HepG2 (cell line): Measurements from ENCODE around the gene ACACB. TPM values are rescaled to one million over a fixed set of nuclear protein-coding genes. Genes with fewer than 3 reads are reported as not detected.

Experiments
- ELF3 ChIP-seq: IDR thresholded peaks from 2 replicates; pipeline ENCODE4 v1.6.1; 2016; ENCODE audit warnings: missing genetic modification reagents, missing compliant biosample characterization
- KMT2A ChIP-seq: sonication (generic); formaldehyde crosslinking; IDR thresholded peaks from 2 replicates; pipeline ENCODE4 v1.4.0; 2020; ENCODE audit warnings: missing genetic modification reagents
- NBN ChIP-seq: fragments of 450-650 bp; conservative IDR thresholded peaks from 2 replicates; pipeline ENCODE4 v1.6.1; 2017
- NCOA2 ChIP-seq: sonication (generic); formaldehyde crosslinking; IDR thresholded peaks from 2 replicates; pipeline ENCODE4 v1.8.0; 2022; ENCODE audit warnings: inconsistent platforms
- NFIB ChIP-seq: sonication (generic); formaldehyde crosslinking; IDR thresholded peaks from 2 replicates; pipeline ENCODE4 v1.9.0; 2021; ENCODE audit warnings: missing genetic modification reagents, mild to moderate bottlenecking, borderline replicate concordance
- SRY ChIP-seq: sonication (generic); formaldehyde crosslinking; IDR thresholded peaks from 2 replicates; pipeline ENCODE4 v1.8.0; 2022; ENCODE audit warnings: mild to moderate bottlenecking, missing genetic modification reagents
- THYN1 ChIP-seq: sonication (generic); formaldehyde crosslinking; IDR thresholded peaks from 2 replicates; pipeline ENCODE4 v1.8.1; 2023; ENCODE audit warnings: low read depth, mild to moderate bottlenecking, moderate library complexity, missing genetic modification reagents, borderline replicate concordance
- ZMYM3 ChIP-seq: sonication (generic); formaldehyde crosslinking; IDR thresholded peaks from 2 replicates; pipeline ENCODE4 v1.5.1; 2020; ENCODE audit warnings: mild to moderate bottlenecking, missing genetic modification reagents
- ZNF207 ChIP-seq: fragments of 450-650 bp; IDR thresholded peaks from 2 replicates; pipeline ENCODE4 v1.6.1; 2016; ENCODE audit warnings: antibody characterized with exemption, borderline replicate concordance
- ZNF510 ChIP-seq: sonication (generic); formaldehyde crosslinking; IDR thresholded peaks from 2 replicates; pipeline ENCODE4 v1.4.0; 2020; ENCODE audit warnings: low read depth, mild to moderate bottlenecking, missing genetic modification reagents
- polyA plus RNA-seq, 8 experiments: library from polyadenylated mRNA; depleted of rRNA in 3 of 8; stranded (reverse) in 7 of 8; unstranded in 1 of 8; fragments of >200 nt; fragmentation: Illumina TruSeq in 4 of 8; extraction: Trizol in 4 of 8; gene quantifications; 2 replicates each; pipeline versions ENCODE4 v1.2.1 to v1.2.3, GENCODE V29; 2011 to 2016; ENCODE audit warnings: low read depth in 4 of 8, missing spikeins in 1 of 8, mixed read lengths in 1 of 8; ENCODE audit not compliant: insufficient read depth in 1 of 8
- total RNA-seq, 5 experiments: library from RNA; depleted of rRNA; stranded (reverse); fragments of >200 nt; fragmentation: Illumina TruSeq; extraction: Trizol; gene quantifications; 2 replicates each; pipeline ENCODE4 v1.2.3, GENCODE V29; 2016; ENCODE audit warnings: low read depth in 1 of 5
- TF ChIP-seq, protein P1 (sequence below): sonication (generic); formaldehyde crosslinking; IDR thresholded peaks from 2 replicates; pipeline ENCODE4 v1.4.0; 2020; ENCODE audit warnings: missing genetic modification reagents
- TF ChIP-seq, protein P2 (sequence below): sonication (generic); formaldehyde crosslinking; IDR thresholded peaks from 2 replicates; pipeline ENCODE4 v1.4.0; 2020; ENCODE audit warnings: missing genetic modification reagents; ENCODE audit errors: not compliant biosample characterization
- TF ChIP-seq, protein P3 (sequence below): sonication (generic); formaldehyde crosslinking; IDR thresholded peaks from 2 replicates; pipeline ENCODE4 v1.5.0; 2020; ENCODE audit warnings: mild to moderate bottlenecking, missing genetic modification reagents, borderline replicate concordance
- TF ChIP-seq, protein P4 (sequence below): sonication (generic); formaldehyde crosslinking; IDR thresholded peaks from 2 replicates; pipeline ENCODE4 v1.4.0; 2020; ENCODE audit warnings: mild to moderate bottlenecking, missing genetic modification reagents
- TF ChIP-seq, protein P5 (sequence below): sonication (generic); formaldehyde crosslinking; IDR thresholded peaks from 2 replicates; pipeline ENCODE4 v1.4.0; 2020; ENCODE audit warnings: missing genetic modification reagents
- TF ChIP-seq, protein P6 (sequence below): sonication (generic); formaldehyde crosslinking; IDR thresholded peaks from 2 replicates; pipeline ENCODE4 v1.5.1; 2020; ENCODE audit warnings: mild to moderate bottlenecking, missing genetic modification reagents, moderate library complexity

Gene ACACB
- total and polyA plus RNA-seq, 2 of the 13 experiments (the other 11 are each of a cell fraction or from before 2014, with no cell fraction given): 6.2 to 8.6 TPM

DNA sequence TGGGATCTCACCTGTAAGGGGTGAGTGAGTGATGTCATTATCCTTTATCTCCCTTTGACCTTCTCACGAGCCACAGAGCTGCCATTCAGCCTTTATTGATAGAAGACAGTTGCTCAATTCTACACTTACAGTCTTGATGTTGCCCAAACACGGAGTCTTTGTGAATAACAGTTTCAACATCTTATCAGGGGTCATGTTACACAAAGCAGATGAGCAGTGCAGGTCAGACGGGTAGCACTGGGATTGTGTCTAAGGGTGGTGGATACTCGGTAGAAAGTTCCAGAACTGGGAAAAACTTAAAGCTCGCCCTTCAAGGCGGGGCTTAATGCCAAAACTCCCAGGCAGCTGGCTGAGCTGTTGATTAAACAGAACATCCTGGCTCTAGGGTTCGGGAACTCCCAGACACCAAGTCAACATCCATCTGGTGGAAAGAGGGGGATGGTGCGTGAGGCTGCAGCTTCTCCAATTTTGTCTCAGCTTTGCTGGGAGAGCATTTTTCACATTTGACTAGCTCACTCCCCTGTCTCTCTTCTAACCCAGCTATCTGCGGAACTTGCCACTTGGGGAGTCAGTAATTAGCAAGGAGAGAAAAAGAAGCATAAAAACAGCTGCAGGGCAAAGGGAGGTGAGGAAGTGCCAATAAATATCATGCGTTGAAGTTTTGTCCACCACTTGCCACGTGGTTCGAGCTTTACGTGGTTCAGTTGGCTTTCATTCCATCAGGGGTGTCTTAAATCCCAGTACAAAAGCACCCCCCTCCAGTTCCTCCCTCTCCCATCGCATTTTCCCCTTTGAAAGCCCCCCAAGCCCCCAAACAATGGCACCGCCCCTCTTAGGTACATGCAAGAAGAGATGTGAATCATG is 161.7 kb downstream of the ACACB start (continued):
- TF ChIP-seq, protein P1, sequence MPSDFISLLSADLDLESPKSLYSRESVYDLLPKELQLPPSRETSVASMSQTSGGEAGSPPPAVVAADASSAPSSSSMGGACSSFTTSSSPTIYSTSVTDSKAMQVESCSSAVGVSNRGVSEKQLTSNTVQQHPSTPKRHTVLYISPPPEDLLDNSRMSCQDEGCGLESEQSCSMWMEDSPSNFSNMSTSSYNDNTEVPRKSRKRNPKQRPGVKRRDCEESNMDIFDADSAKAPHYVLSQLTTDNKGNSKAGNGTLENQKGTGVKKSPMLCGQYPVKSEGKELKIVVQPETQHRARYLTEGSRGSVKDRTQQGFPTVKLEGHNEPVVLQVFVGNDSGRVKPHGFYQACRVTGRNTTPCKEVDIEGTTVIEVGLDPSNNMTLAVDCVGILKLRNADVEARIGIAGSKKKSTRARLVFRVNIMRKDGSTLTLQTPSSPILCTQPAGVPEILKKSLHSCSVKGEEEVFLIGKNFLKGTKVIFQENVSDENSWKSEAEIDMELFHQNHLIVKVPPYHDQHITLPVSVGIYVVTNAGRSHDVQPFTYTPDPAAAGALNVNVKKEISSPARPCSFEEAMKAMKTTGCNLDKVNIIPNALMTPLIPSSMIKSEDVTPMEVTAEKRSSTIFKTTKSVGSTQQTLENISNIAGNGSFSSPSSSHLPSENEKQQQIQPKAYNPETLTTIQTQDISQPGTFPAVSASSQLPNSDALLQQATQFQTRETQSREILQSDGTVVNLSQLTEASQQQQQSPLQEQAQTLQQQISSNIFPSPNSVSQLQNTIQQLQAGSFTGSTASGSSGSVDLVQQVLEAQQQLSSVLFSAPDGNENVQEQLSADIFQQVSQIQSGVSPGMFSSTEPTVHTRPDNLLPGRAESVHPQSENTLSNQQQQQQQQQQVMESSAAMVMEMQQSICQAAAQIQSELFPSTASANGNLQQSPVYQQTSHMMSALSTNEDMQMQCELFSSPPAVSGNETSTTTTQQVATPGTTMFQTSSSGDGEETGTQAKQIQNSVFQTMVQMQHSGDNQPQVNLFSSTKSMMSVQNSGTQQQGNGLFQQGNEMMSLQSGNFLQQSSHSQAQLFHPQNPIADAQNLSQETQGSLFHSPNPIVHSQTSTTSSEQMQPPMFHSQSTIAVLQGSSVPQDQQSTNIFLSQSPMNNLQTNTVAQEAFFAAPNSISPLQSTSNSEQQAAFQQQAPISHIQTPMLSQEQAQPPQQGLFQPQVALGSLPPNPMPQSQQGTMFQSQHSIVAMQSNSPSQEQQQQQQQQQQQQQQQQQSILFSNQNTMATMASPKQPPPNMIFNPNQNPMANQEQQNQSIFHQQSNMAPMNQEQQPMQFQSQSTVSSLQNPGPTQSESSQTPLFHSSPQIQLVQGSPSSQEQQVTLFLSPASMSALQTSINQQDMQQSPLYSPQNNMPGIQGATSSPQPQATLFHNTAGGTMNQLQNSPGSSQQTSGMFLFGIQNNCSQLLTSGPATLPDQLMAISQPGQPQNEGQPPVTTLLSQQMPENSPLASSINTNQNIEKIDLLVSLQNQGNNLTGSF: no peak
- TF ChIP-seq NBN: no peak
- TF ChIP-seq, protein P2, sequence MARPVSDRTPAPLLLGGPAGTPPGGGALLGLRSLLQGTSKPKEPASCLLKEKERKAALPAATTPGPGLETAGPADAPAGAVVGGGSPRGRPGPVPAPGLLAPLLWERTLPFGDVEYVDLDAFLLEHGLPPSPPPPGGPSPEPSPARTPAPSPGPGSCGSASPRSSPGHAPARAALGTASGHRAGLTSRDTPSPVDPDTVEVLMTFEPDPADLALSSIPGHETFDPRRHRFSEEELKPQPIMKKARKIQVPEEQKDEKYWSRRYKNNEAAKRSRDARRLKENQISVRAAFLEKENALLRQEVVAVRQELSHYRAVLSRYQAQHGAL: no peak
- TF ChIP-seq ELF3 (CRISPR knock-in tag): 0 out of 2 replicates have a peak, but pooled peaks have one; percentile 25
- TF ChIP-seq, protein P3, sequence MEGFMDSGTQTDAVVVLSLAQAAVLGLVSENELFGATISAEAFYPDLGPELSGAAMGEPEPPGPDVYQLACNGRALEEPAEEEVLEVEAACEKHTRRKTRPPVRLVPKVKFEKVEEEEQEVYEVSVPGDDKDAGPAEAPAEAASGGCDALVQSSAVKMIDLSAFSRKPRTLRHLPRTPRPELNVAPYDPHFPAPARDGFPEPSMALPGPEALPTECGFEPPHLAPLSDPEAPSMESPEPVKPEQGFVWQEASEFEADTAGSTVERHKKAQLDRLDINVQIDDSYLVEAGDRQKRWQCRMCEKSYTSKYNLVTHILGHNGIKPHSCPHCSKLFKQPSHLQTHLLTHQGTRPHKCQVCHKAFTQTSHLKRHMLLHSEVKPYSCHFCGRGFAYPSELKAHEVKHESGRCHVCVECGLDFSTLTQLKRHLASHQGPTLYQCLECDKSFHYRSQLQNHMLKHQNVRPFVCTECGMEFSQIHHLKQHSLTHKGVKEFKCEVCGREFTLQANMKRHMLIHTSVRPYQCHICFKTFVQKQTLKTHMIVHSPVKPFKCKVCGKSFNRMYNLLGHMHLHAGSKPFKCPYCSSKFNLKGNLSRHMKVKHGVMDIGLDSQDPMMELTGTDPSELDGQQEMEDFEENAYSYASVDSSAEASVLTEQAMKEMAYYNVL (CRISPR knock-in tag): peak; percentile 74; the same call in 1 of the 2 replicates
- TF ChIP-seq, protein P4, sequence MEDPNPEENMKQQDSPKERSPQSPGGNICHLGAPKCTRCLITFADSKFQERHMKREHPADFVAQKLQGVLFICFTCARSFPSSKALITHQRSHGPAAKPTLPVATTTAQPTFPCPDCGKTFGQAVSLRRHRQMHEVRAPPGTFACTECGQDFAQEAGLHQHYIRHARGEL: no peak
- no peak for TF ChIP-seq ZNF207
- TF ChIP-seq THYN1 (CRISPR knock-in tag): no peak
- TF ChIP-seq ZMYM3 (CRISPR knock-in tag): peak; percentile 68; the same call in 1 of the 2 replicates
- no peak for TF ChIP-seq KMT2A
- TF ChIP-seq ZNF510 (CRISPR knock-in tag): no peak
- TF ChIP-seq, protein P5, sequence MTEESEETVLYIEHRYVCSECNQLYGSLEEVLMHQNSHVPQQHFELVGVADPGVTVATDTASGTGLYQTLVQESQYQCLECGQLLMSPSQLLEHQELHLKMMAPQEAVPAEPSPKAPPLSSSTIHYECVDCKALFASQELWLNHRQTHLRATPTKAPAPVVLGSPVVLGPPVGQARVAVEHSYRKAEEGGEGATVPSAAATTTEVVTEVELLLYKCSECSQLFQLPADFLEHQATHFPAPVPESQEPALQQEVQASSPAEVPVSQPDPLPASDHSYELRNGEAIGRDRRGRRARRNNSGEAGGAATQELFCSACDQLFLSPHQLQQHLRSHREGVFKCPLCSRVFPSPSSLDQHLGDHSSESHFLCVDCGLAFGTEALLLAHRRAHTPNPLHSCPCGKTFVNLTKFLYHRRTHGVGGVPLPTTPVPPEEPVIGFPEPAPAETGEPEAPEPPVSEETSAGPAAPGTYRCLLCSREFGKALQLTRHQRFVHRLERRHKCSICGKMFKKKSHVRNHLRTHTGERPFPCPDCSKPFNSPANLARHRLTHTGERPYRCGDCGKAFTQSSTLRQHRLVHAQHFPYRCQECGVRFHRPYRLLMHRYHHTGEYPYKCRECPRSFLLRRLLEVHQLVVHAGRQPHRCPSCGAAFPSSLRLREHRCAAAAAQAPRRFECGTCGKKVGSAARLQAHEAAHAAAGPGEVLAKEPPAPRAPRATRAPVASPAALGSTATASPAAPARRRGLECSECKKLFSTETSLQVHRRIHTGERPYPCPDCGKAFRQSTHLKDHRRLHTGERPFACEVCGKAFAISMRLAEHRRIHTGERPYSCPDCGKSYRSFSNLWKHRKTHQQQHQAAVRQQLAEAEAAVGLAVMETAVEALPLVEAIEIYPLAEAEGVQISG (CRISPR knock-in tag): no peak
- peak; percentile 89 for TF ChIP-seq NCOA2 (CRISPR knock-in tag)
- TF ChIP-seq NFIB (CRISPR knock-in tag): no peak
- TF ChIP-seq, protein P6, sequence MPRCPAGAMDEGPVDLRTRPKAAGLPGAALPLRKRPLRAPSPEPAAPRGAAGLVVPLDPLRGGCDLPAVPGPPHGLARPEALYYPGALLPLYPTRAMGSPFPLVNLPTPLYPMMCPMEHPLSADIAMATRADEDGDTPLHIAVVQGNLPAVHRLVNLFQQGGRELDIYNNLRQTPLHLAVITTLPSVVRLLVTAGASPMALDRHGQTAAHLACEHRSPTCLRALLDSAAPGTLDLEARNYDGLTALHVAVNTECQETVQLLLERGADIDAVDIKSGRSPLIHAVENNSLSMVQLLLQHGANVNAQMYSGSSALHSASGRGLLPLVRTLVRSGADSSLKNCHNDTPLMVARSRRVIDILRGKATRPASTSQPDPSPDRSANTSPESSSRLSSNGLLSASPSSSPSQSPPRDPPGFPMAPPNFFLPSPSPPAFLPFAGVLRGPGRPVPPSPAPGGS (CRISPR knock-in tag): no peak
- no peak for TF ChIP-seq SRY (CRISPR knock-in tag)
